Stimulated activated CD8-positive, alpha-beta memory T cell treated with anti-CD3 and anti-CD28 coated beads, Interleukin-2, amount 100 ng/mL, for 1 hour (primary cell): ENCODE measurements around the gene EHBP1L1.
A peak's percentile ranks its signal among the peaks of the same experiment; 100 is the strongest.

Experiments used
- DNase-seq, 2 donors: peaks; one replicate each; pipeline ENCODE4 v3.0.0-alpha.2; 2020; ENCODE audit warnings: low read depth in 2 of 2

Gene EHBP1L1

GRCh38 chr11:65593518-65594414 lies 17.9 kb downstream of the EHBP1L1 start:
- peak in 1 of 2 donors; percentile 41 for DNase-seq

GRCh38 chr11:65595131-65595530 lies 19.3 kb downstream of the EHBP1L1 start:
- no peak for DNase-seq

- DNase-seq: no peak
These were observed 19.9 kb downstream of the EHBP1L1 start, which contains the start of gene KCNK7 for GRCh38 chr11:65595543-65596281. Gene KCNK7, minus strand, starts transcription at chr11:65595800. Its CDS starts 28 bp downstream, at chr11:65595772.

- DNase-seq: no peak
These were observed 20.7 kb downstream of the EHBP1L1 start for GRCh38 chr11:65596520-65596919.

GRCh38 chr11:65598258-65598699 lies 22.4 kb downstream of the EHBP1L1 start:
- DNase-seq: no peak

GRCh38 chr11:65599216-65599954 lies 23.5 kb downstream of the EHBP1L1 start:
- no peak for DNase-seq

- no peak for DNase-seq
These were observed 24.0 kb downstream of the EHBP1L1 start for GRCh38 chr11:65599955-65600246.

GRCh38 chr11:65604258-65604657 lies 28.4 kb downstream of the EHBP1L1 start:
- DNase-seq: no peak

- DNase-seq: no peak
These were observed 31.2 kb downstream of the EHBP1L1 start for GRCh38 chr11:65606876-65607613.

GRCh38 chr11:65607614-65608426 lies 32.0 kb downstream of the EHBP1L1 start:
- DNase-seq: no peak

GRCh38 chr11:65609229-65609628 lies 33.4 kb downstream of the EHBP1L1 start:
- no peak for DNase-seq

GRCh38 chr11:65609665-65610064 lies 33.8 kb downstream of the EHBP1L1 start:
- DNase-seq: no peak

GRCh38 chr11:65610404-65610803 lies 34.6 kb downstream of the EHBP1L1 start:
- no peak for DNase-seq

GRCh38 chr11:65611028-65611757 lies 35.3 kb downstream of the EHBP1L1 start:
- DNase-seq: no peak

- no peak for DNase-seq
These were observed 36.1 kb downstream of the EHBP1L1 start for GRCh38 chr11:65611758-65612603.

- no peak for DNase-seq
These were observed 36.8 kb downstream of the EHBP1L1 start for GRCh38 chr11:65612691-65613090.

GRCh38 chr11:65613091-65613928 lies 37.5 kb downstream of the EHBP1L1 start:
- peak in 1 of 2 donors; percentile 11 for DNase-seq
